DOHH2 (cell line): ENCODE measurements around the gene ELK3.

Source experiments
- H3F3A ChIP-seq: fragments of 200-600 bp; sonication (generic), shearing (Covaris generic); 2 replicates; pipeline ENCODE4 v1.6.0; 2016; ENCODE audit warnings: antibody characterized with exemption, mild to moderate bottlenecking; ENCODE audit not compliant: control insufficient read depth, insufficient read depth
- H3K27ac ChIP-seq: fragments of 200-600 bp; sonication (generic); 2 replicates; pipeline ENCODE4 v1.5.1; 2014; ENCODE audit warnings: low read depth, mild to moderate bottlenecking, low read length, moderate library complexity
- H3K27me3 ChIP-seq: fragments of 200-600 bp; sonication (generic); 2 replicates; pipeline ENCODE4 v1.6.1; 2014; ENCODE audit warnings: mild to moderate bottlenecking, low read length, mixed read lengths; ENCODE audit not compliant: control insufficient read depth
- H3K36me3 ChIP-seq: fragments of 200-600 bp; sonication (generic); 2 replicates; pipeline ENCODE4 v1.6.1; 2014; ENCODE audit warnings: mild to moderate bottlenecking, low read length, moderate library complexity, mixed read lengths; ENCODE audit not compliant: control insufficient read depth
- H3K4me1 ChIP-seq: fragments of 200-600 bp; sonication (generic); 2 replicates; pipeline ENCODE4 v1.6.1; 2014; ENCODE audit warnings: mild to moderate bottlenecking, low read length, mixed read lengths; ENCODE audit not compliant: control insufficient read depth
- H3K4me2 ChIP-seq: fragments of 200-600 bp; sonication (generic); 2 replicates; pipeline ENCODE4 v1.6.0; 2014; ENCODE audit warnings: mild to moderate bottlenecking, low read length, moderate library complexity
- H3K4me3 ChIP-seq: fragments of 200-600 bp; sonication (generic); 2 replicates; pipeline ENCODE4 v1.5.1; 2014; ENCODE audit warnings: mild to moderate bottlenecking, low read length, mixed read lengths
- H3K79me2 ChIP-seq: fragments of 200-600 bp; sonication (generic); 2 replicates; pipeline ENCODE4 v1.6.1; 2014; ENCODE audit warnings: mild to moderate bottlenecking, low read length, mixed read lengths; ENCODE audit not compliant: control insufficient read depth
- H3K9me2 ChIP-seq: fragments of 200-600 bp; sonication (generic); replicated peaks from 2 replicates; pipeline ENCODE4 v1.6.1; 2014; ENCODE audit warnings: mild to moderate bottlenecking, low read length, mixed read lengths; ENCODE audit not compliant: control insufficient read depth
- H3K9me3 ChIP-seq: fragments of 200-600 bp; sonication (generic); 2 replicates; pipeline ENCODE4 v1.6.1; 2014; ENCODE audit warnings: antibody characterized with exemption, low read length, mixed read lengths; ENCODE audit not compliant: control insufficient read depth, insufficient read depth
- H4K20me1 ChIP-seq: fragments of 200-600 bp; sonication (generic); 2 replicates; pipeline ENCODE4 v1.6.0; 2014; ENCODE audit warnings: low read depth, mild to moderate bottlenecking, antibody characterized with exemption, low read length, moderate library complexity; ENCODE audit not compliant: control insufficient read depth, insufficient read depth
- EZH2phosphoT487 ChIP-seq: fragments of 200-600 bp; sonication (generic); IDR thresholded peaks from 2 replicates; pipeline ENCODE4 v1.6.1; 2017; ENCODE audit warnings: borderline replicate concordance, mild to moderate bottlenecking, antibody characterized with exemption, low read length, moderate library complexity, mixed read lengths
- TF ChIP-seq, protein P1 (sequence below): fragments of 200-600 bp; sonication (generic); IDR thresholded peaks from one replicate; pipeline ENCODE4 v1.5.1; 2014; ENCODE audit warnings: antibody characterized with exemption, mild to moderate bottlenecking, low read depth, low read length; ENCODE audit not compliant: poor library complexity, severe bottlenecking

ELK3 gene

GRCh38 chr12:96246926-96247505, 52.8 kb downstream of the ELK3 start:
- TF ChIP-seq EZH2phosphoT487: no peak
- TF ChIP-seq, protein P1, sequence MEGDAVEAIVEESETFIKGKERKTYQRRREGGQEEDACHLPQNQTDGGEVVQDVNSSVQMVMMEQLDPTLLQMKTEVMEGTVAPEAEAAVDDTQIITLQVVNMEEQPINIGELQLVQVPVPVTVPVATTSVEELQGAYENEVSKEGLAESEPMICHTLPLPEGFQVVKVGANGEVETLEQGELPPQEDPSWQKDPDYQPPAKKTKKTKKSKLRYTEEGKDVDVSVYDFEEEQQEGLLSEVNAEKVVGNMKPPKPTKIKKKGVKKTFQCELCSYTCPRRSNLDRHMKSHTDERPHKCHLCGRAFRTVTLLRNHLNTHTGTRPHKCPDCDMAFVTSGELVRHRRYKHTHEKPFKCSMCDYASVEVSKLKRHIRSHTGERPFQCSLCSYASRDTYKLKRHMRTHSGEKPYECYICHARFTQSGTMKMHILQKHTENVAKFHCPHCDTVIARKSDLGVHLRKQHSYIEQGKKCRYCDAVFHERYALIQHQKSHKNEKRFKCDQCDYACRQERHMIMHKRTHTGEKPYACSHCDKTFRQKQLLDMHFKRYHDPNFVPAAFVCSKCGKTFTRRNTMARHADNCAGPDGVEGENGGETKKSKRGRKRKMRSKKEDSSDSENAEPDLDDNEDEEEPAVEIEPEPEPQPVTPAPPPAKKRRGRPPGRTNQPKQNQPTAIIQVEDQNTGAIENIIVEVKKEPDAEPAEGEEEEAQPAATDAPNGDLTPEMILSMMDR: no peak
- no peaks in the 10 kb centered on the region for H3K9me2 ChIP-seq
- H3K9me3 ChIP-seq: no peaks in the 10 kb centered on the region
- H3K27ac ChIP-seq: no peak overlapping the region
- no peaks in the 10 kb centered on the region for H3F3A ChIP-seq
- no peaks in the 10 kb centered on the region for H3K27me3 ChIP-seq
- peaks cover 2% of the 10 kb centered on the region; the same call in 1 of the 2 replicates for H4K20me1 ChIP-seq
- H3K4me2 ChIP-seq: no peak overlapping the region
- no peak overlapping the region for H3K4me3 ChIP-seq
- H3K4me1 ChIP-seq: no peaks in the 10 kb centered on the region
- H3K79me2 ChIP-seq: no peaks in the 10 kb centered on the region
- H3K36me3 ChIP-seq: peaks cover 22% of the 10 kb centered on the region; the same call in 1 of the 2 replicates

GRCh38 chr12:96247563-96247962, 53.4 kb downstream of the ELK3 start:
- no peak overlapping the region for H3K4me2 ChIP-seq
- TF ChIP-seq EZH2phosphoT487: no peak
- TF ChIP-seq, protein P1: no peak
- H3K79me2 ChIP-seq: no peaks in the 10 kb centered on the region
- no peaks in the 10 kb centered on the region for H3F3A ChIP-seq
- no peak overlapping the region for H3K27ac ChIP-seq
- no peak overlapping the region for H3K4me3 ChIP-seq
- H3K9me3 ChIP-seq: no peaks in the 10 kb centered on the region
- peaks cover 22% of the 10 kb centered on the region; the same call in 1 of the 2 replicates for H3K36me3 ChIP-seq
- H3K27me3 ChIP-seq: no peaks in the 10 kb centered on the region
- H3K4me1 ChIP-seq: no peaks in the 10 kb centered on the region
- H4K20me1 ChIP-seq: peaks cover 2% of the 10 kb centered on the region; the same call in 1 of the 2 replicates
- H3K9me2 ChIP-seq: no peaks in the 10 kb centered on the region

GRCh38 chr12:96248136-96248931, 54.2 kb downstream of the ELK3 start:
- no peaks in the 10 kb centered on the region for H3K9me3 ChIP-seq
- TF ChIP-seq EZH2phosphoT487: no peak
- TF ChIP-seq, protein P1: no peak
- no peak overlapping the region for H3K4me3 ChIP-seq
- H3K36me3 ChIP-seq: peaks cover 22% of the 10 kb centered on the region; the same call in 1 of the 2 replicates
- no peaks in the 10 kb centered on the region for H3F3A ChIP-seq
- H3K9me2 ChIP-seq: no peaks in the 10 kb centered on the region
- no peak overlapping the region for H3K27ac ChIP-seq
- H3K4me2 ChIP-seq: no peak overlapping the region
- H3K79me2 ChIP-seq: no peaks in the 10 kb centered on the region
- H4K20me1 ChIP-seq: peaks cover 2% of the 10 kb centered on the region; the same call in 1 of the 2 replicates
- no peaks in the 10 kb centered on the region for H3K27me3 ChIP-seq
- H3K4me1 ChIP-seq: no peaks in the 10 kb centered on the region
